IMR-90 (cell line): Measurements from ENCODE around the gene RWDD1. TPM values are rescaled to one million over a fixed set of nuclear protein-coding genes. Genes with fewer than 3 reads are reported as not detected.

Source experiments
- ATAC-seq: fragments of 200-7000 bp; cut with Tn5 transposase; 2 replicates; pipeline ENCODE4 v1.9.1; 2020; ENCODE audit warnings: low read depth, mild to moderate bottlenecking, moderate library complexity
- BruUV-seq: library from RNA; stranded (reverse); fragments of 400-500 nt; replicated peaks from 2 replicates; lab custom pipeline; 2021; lab: Mats Ljungman, UMichigan
- CTCF ChIA-PET: fragments of 300-600 bp; formaldehyde crosslinking; extraction: SDS; loops from one replicate; lab custom pipeline; 2021; ENCODE audit warnings: antibody characterized with exemption; lab: Yijun Ruan, JAX
- POLR2A ChIA-PET: fragments of 300-600 bp; sonication (Branson Sonifier 250); formaldehyde crosslinking; loops from one replicate; lab custom pipeline; 2022; ENCODE audit warnings: antibody characterized with exemption; ENCODE audit not compliant: unreplicated experiment; lab: Charles Lee
- DNase-seq: peaks from one replicate; pipeline ENCODE4 v3.0.0; 2013
- H2AFZ ChIP-seq: replicated peaks from 2 replicates; pipeline ENCODE3; 2013; ENCODE audit warnings: low read length, mild to moderate bottlenecking; ENCODE audit not compliant: poor library complexity
- H2AK5ac ChIP-seq: 2 replicates; pipeline ENCODE4 v1.6.1; 2013; ENCODE audit warnings: low read depth, low read length, inconsistent platforms
- H2AK9ac ChIP-seq: replicated peaks from 2 replicates; pipeline ENCODE3; 2013; ENCODE audit warnings: mild to moderate bottlenecking, low read depth, low read length, moderate library complexity; ENCODE audit not compliant: poor library complexity
- H2BK120ac ChIP-seq: 2 replicates; pipeline ENCODE4 v1.6.1; 2013; ENCODE audit warnings: low read depth, low read length, inconsistent platforms
- H2BK15ac ChIP-seq: 3 replicates; pipeline ENCODE4 v1.6.1; 2013; ENCODE audit warnings: low read depth, low read length, inconsistent platforms
- H2BK20ac ChIP-seq: 2 replicates; pipeline ENCODE4 v1.6.1; 2013; ENCODE audit warnings: low read depth, mild to moderate bottlenecking, inconsistent platforms, low read length, moderate library complexity
- H2BK5ac ChIP-seq: 2 replicates; pipeline ENCODE4 v1.6.1; 2013; ENCODE audit warnings: mild to moderate bottlenecking, low read depth, low read length, inconsistent platforms; ENCODE audit not compliant: poor library complexity, severe bottlenecking
- H3K14ac ChIP-seq: replicated peaks from 2 replicates; pipeline ENCODE4 v1.6.1; 2013; ENCODE audit warnings: low read depth, low read length, inconsistent platforms
- H3K18ac ChIP-seq: 2 replicates; pipeline ENCODE4 v1.6.1; 2013; ENCODE audit warnings: low read depth, low read length, control low read depth
- H3K23ac ChIP-seq: 2 replicates; pipeline ENCODE4 v1.6.1; 2013; ENCODE audit warnings: low read depth, low read length, inconsistent platforms
- H3K27ac ChIP-seq: 2 replicates; pipeline ENCODE4 v1.5.1; 2013; ENCODE audit warnings: mild to moderate bottlenecking, control low read depth, low read length; ENCODE audit not compliant: insufficient read depth
- H3K27me3 ChIP-seq: 2 replicates; pipeline ENCODE4 v1.6.1; 2013; ENCODE audit warnings: low read length; ENCODE audit not compliant: control insufficient read depth, insufficient read depth
- H3K36me3 ChIP-seq: 2 replicates; pipeline ENCODE4 v1.6.1; 2013; ENCODE audit warnings: low read length, mixed read lengths; ENCODE audit not compliant: control insufficient read depth, insufficient read depth
- H3K4ac ChIP-seq: 2 replicates; pipeline ENCODE4 v1.6.1; 2013; ENCODE audit warnings: low read depth, low read length, inconsistent platforms
- H3K4me1 ChIP-seq: 2 replicates; pipeline ENCODE4 v1.6.1; 2013; ENCODE audit warnings: low read length, mixed read lengths; ENCODE audit not compliant: control insufficient read depth, insufficient read depth
- H3K4me2 ChIP-seq: 2 replicates; pipeline ENCODE4 v1.6.1; 2013; ENCODE audit warnings: low read depth, mild to moderate bottlenecking, control low read depth, low read length, moderate library complexity
- H3K4me3 ChIP-seq: 2 replicates; pipeline ENCODE4 v1.5.1; 2013; ENCODE audit warnings: low read depth, mild to moderate bottlenecking, control low read depth, low read length, moderate library complexity; ENCODE audit not compliant: insufficient read depth
- H3K56ac ChIP-seq: 2 replicates; pipeline ENCODE4 v1.6.1; 2013; ENCODE audit warnings: low read length, inconsistent platforms; ENCODE audit not compliant: insufficient read depth; ENCODE audit errors: extremely low read depth
- H3K79me1 ChIP-seq, 2 experiments: 2 replicates each; pipeline ENCODE4 v1.6.1; 2013; ENCODE audit warnings: low read length in 2 of 2, inconsistent platforms in 1 of 2, low read depth in 1 of 2
- H3K9ac ChIP-seq: 2 replicates; pipeline ENCODE4 v1.6.1; 2013; ENCODE audit warnings: low read depth, low read length, control low read depth
- H3K9me1 ChIP-seq: 2 replicates; pipeline ENCODE4 v1.6.1; 2013; ENCODE audit warnings: low read length, inconsistent platforms; ENCODE audit not compliant: insufficient read depth
- H3K9me3 ChIP-seq: 2 replicates; pipeline ENCODE4 v1.6.1; 2013; ENCODE audit warnings: low read length; ENCODE audit not compliant: control insufficient read depth, insufficient read depth
- H4K20me1 ChIP-seq: 2 replicates; pipeline ENCODE4 v1.6.1; 2013; ENCODE audit warnings: low read length, inconsistent platforms; ENCODE audit not compliant: insufficient read depth
- H4K5ac ChIP-seq: 2 replicates; pipeline ENCODE4 v1.6.1; 2013; ENCODE audit warnings: mild to moderate bottlenecking, low read depth, low read length, control low read depth
- H4K8ac ChIP-seq, 2 experiments: 2 replicates each; pipeline ENCODE4 v1.6.1; 2013; ENCODE audit warnings: low read depth in 2 of 2, low read length in 2 of 2, control low read depth in 1 of 2, inconsistent platforms in 1 of 2
- H4K91ac ChIP-seq: 2 replicates; pipeline ENCODE4 v1.6.1; 2013; ENCODE audit warnings: low read depth, low read length, inconsistent platforms; ENCODE audit not compliant: insufficient read depth
- BHLHE40 ChIP-seq: fragments of 150-350 bp; IDR thresholded peaks from 2 replicates; pipeline ENCODE4 v1.6.1; 2016; ENCODE audit warnings: mild to moderate bottlenecking, low read depth, low read length
- CEBPB ChIP-seq: IDR thresholded peaks from 2 replicates; pipeline ENCODE4 v1.6.1; 2012; ENCODE audit warnings: low read depth, low read length, improper control_type of control experiment
- MAFK ChIP-seq: IDR thresholded peaks from 2 replicates; pipeline ENCODE4 v1.6.1; 2012; ENCODE audit warnings: low read depth, low read length, improper control_type of control experiment
- MAZ ChIP-seq: IDR thresholded peaks from 2 replicates; pipeline ENCODE4 v1.6.1; 2012; ENCODE audit warnings: low read depth, mild to moderate bottlenecking, low read length, improper control_type of control experiment, moderate library complexity, borderline replicate concordance
- MXI1 ChIP-seq: IDR thresholded peaks from 2 replicates; pipeline ENCODE4 v1.6.1; 2012; ENCODE audit warnings: low read depth, mild to moderate bottlenecking, low read length, moderate library complexity, borderline replicate concordance
- NFE2L2 ChIP-seq: fragments of 150-350 bp; IDR thresholded peaks from 2 replicates; pipeline ENCODE4 v1.6.1; 2016; ENCODE audit warnings: low read depth, mild to moderate bottlenecking, low read length
- POLR2A ChIP-seq: IDR thresholded peaks from 2 replicates; pipeline ENCODE4 v1.6.1; 2012; ENCODE audit warnings: mild to moderate bottlenecking, low read depth, low read length
- RCOR1 ChIP-seq: IDR thresholded peaks from 2 replicates; pipeline ENCODE4 v1.6.1; 2012; ENCODE audit warnings: mild to moderate bottlenecking, low read length, improper control_type of control experiment; ENCODE audit not compliant: insufficient replicate concordance
- RFX5 ChIP-seq: IDR thresholded peaks from 2 replicates; pipeline ENCODE4 v1.8.0; 2012; ENCODE audit warnings: low read depth, mild to moderate bottlenecking, low read length, moderate library complexity
- dilution Hi-C: fragments of 300-500 bp; cut with HindIII; formaldehyde crosslinking; loops from one replicate; pipeline ENCODE4 v1.14.3; 2018; ENCODE audit warnings: low sequenced_read_pairs; ENCODE audit not compliant: unreplicated experiment
- in situ Hi-C: fragments of 300-500 bp; cut with MboI; formaldehyde crosslinking; loops from 3 replicates; pipeline ENCODE4 v1.14.3; 2019; ENCODE audit warnings: low sequenced_read_pairs, inconsistent platforms, mixed read lengths
- intact Hi-C: fragments of 100-400 bp; cut with micrococcal nuclease; formaldehyde crosslinking; loops from 2 replicates; pipeline ENCODE4 v1.10.0; 2022
- polyA plus RNA-seq, 3 experiments: library from polyadenylated mRNA; depleted of rRNA; stranded (reverse); fragments of >200 nt; gene quantifications; 2 replicates each; pipeline ENCODE4 v1.2.3, GENCODE V29; 2012; ENCODE audit warnings: low replicate concordance in 1 of 3
- total RNA-seq: library from RNA; depleted of rRNA; stranded (reverse); fragments of >200 nt; gene quantifications from 2 replicates; pipeline ENCODE4 v1.2.3, GENCODE V29; 2012
- TF ChIP-seq, protein P1 (sequence below): fragments of 150-350 bp; IDR thresholded peaks from 2 replicates; pipeline ENCODE4 v1.6.1; 2017; ENCODE audit warnings: mild to moderate bottlenecking, antibody characterized with exemption, low read length, low read depth

The RWDD1 gene
- total and polyA plus RNA-seq, 2 of the 4 experiments (the other 2 are of a cell fraction) = 23.6 to 92.8 TPM

DNA sequence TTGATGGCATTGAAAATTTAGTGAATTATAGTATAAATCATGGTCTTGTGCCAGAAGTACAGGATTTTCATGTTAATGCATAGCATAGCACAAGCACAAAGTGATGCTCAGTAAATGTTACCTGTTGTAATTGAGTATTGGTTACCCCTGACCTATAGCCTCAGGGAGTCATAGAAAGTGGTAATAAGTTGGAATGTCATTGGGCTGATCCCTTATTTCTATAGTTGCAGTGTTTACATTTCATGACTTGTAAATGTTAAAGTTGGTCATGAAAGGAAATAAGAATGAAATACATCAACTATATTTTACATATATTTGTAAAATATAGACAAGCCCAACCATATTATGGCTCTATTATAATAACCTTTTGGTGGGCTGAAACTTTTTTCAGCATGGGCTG is 7.0 kb downstream of the RWDD1 start:
- H3K9me3 ChIP-seq = no peaks in the 10 kb centered on the region
- H2AK9ac ChIP-seq = no peak overlapping the region
- ChIA-PET CTCF (no interaction called here), POLR2A (no interaction called here)
- no peak overlapping the region for H3K4me3 ChIP-seq
- H4K8ac ChIP-seq = no peak overlapping the region
- no peak overlapping the region for H2BK20ac ChIP-seq
- intact Hi-C loops = no loop called here
- H2BK120ac ChIP-seq = no peak overlapping the region
- H3K18ac ChIP-seq = no peak overlapping the region
- H2AFZ ChIP-seq = no peak overlapping the region
- no peak overlapping the region for H3K4me2 ChIP-seq
- H2BK15ac ChIP-seq = no peak overlapping the region
- H3K14ac ChIP-seq = no peak overlapping the region
- no peak overlapping the region for H3K23ac ChIP-seq
- in situ Hi-C loops = no loop called here
- H3K9me1 ChIP-seq = no peaks in the 10 kb centered on the region
- peaks cover 12 to 43% of the 10 kb centered on the region in 2 experiments for H3K79me1 ChIP-seq
- TF ChIP-seq NFE2L2 = no peak
- no peak for TF ChIP-seq BHLHE40
- TF ChIP-seq, protein P1, sequence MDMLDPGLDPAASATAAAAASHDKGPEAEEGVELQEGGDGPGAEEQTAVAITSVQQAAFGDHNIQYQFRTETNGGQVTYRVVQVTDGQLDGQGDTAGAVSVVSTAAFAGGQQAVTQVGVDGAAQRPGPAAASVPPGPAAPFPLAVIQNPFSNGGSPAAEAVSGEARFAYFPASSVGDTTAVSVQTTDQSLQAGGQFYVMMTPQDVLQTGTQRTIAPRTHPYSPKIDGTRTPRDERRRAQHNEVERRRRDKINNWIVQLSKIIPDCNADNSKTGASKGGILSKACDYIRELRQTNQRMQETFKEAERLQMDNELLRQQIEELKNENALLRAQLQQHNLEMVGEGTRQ = no peak
- TF ChIP-seq RCOR1 = no peak
- TF ChIP-seq MXI1 = no peak
- TF ChIP-seq POLR2A = no peak
- no peak for TF ChIP-seq MAZ
- TF ChIP-seq RFX5 = no peak
- no peak for TF ChIP-seq CEBPB
- TF ChIP-seq MAFK = no peak
- H3K36me3 ChIP-seq = peaks cover 3% of the 10 kb centered on the region; the same call in 1 of the 2 replicates
- no peak overlapping the region for H4K91ac ChIP-seq
- DNase-seq (no peak), ATAC-seq (no peak)
- H3K27me3 ChIP-seq = no peaks in the 10 kb centered on the region
- H3K9ac ChIP-seq = no peak overlapping the region
- H3K56ac ChIP-seq = no peak overlapping the region
- no peaks in the 10 kb centered on the region; the same call in 1 of the 2 replicates for H4K20me1 ChIP-seq
- no peak overlapping the region for H2AK5ac ChIP-seq
- dilution Hi-C loops = no loop called here
- no peak overlapping the region for H4K5ac ChIP-seq
- no peak overlapping the region for H3K27ac ChIP-seq
- BruUV-seq = no TSS peak
- no peaks in the 10 kb centered on the region for H3K4me1 ChIP-seq
- H2BK5ac ChIP-seq = no peak overlapping the region
- H3K4ac ChIP-seq = no peak overlapping the region
